K562 (cell line): Measurements from ENCODE around the gene HAUS1. TPM values are rescaled to one million over a fixed set of nuclear protein-coding genes. Genes with fewer than 3 reads are reported as not detected.

Experiments used
- ARNT ChIP-seq, 2 experiments: fragments of 450-650 bp; IDR thresholded peaks; 2 replicates each; pipeline ENCODE4 v1.6.1; 2016; ENCODE audit warnings: mild to moderate bottlenecking in 1 of 2
- CHD7 ChIP-seq: fragments of 200-600 bp; sonication (generic); IDR thresholded peaks from one replicate; pipeline ENCODE4 v1.6.1; 2012; ENCODE audit warnings: mild to moderate bottlenecking, low read depth, low read length, inconsistent platforms
- MAFG ChIP-seq: fragments of 450-650 bp; conservative IDR thresholded peaks from 2 replicates; pipeline ENCODE4 v1.6.1; 2016; ENCODE audit warnings: missing genetic modification characterization, missing compliant biosample characterization
- PREB ChIP-seq: sonication (generic); formaldehyde crosslinking; IDR thresholded peaks from 2 replicates; pipeline ENCODE4 v1.8.1; 2023; ENCODE audit warnings: mild to moderate bottlenecking, missing genetic modification reagents
- SNAPC5 ChIP-seq: fragments of 250-450 bp; sonication (Bioruptor Pico); IDR thresholded peaks from 2 replicates; pipeline ENCODE4 v1.8.0; 2021; ENCODE audit warnings: moderate library complexity, mild to moderate bottlenecking, inconsistent platforms
- THRB ChIP-seq: fragments of 450-650 bp; formaldehyde crosslinking; conservative IDR thresholded peaks from 2 replicates; pipeline ENCODE4 v1.4.0; 2022; ENCODE audit warnings: mild to moderate bottlenecking, missing genetic modification characterization
- ZSCAN32 ChIP-seq: fragments of 450-650 bp; formaldehyde crosslinking; IDR thresholded peaks from 2 replicates; pipeline ENCODE4 v1.4.0; 2020; ENCODE audit warnings: mild to moderate bottlenecking, moderate library complexity
- polyA plus RNA-seq, 8 experiments: library from polyadenylated mRNA; depleted of rRNA in 4 of 8; stranded (reverse) in 5 of 8; unstranded in 3 of 8; fragments of >200 nt; fragmentation: Nextera tagmentation in 2 of 8; fragmentation: Illumina TruSeq in 1 of 8; extraction: Ambion mirVana in 2 of 8; extraction: Trizol in 1 of 8; gene quantifications; 2 replicates each; pipeline versions ENCODE4 v1.2.1 to v1.2.3, GENCODE V29; 2011 to 2014; ENCODE audit warnings: inconsistent platforms in 1 of 8, missing spikeins in 1 of 8
- total RNA-seq, 7 experiments: library from RNA; depleted of rRNA in 6 of 7; stranded (reverse); fragments of >200 nt in 6 of 7; fragmentation: Illumina TruSeq in 2 of 7; extraction: Trizol in 2 of 7; gene quantifications; 2 replicates each; pipeline versions ENCODE4 v1.2.1 to v1.2.3, GENCODE V29; 2011 to 2021; ENCODE audit warnings: low replicate concordance in 1 of 7
- TF ChIP-seq, protein P1 (sequence below): fragments of 250-450 bp; sonication (Bioruptor Pico); IDR thresholded peaks from 2 replicates; pipeline ENCODE4 v1.5.0; 2021; ENCODE audit warnings: mild to moderate bottlenecking, borderline replicate concordance
- TF ChIP-seq, protein P2 (sequence below): fragments of 450-650 bp; conservative IDR thresholded peaks from 2 replicates; pipeline ENCODE4 v1.6.1; 2016; ENCODE audit warnings: missing genetic modification characterization, low read depth, mild to moderate bottlenecking, control low read depth, missing compliant biosample characterization

HAUS1 gene
- total and polyA plus RNA-seq, 9 of the 15 experiments (the other 6 are each of a cell fraction or from before 2014, with no cell fraction given), result 45.6 to 135 (median 76.3) TPM

GRCh38 chr18:46169464-46169941 lies 65.3 kb downstream of the HAUS1 start (continued):
- TF ChIP-seq CHD7 (no peak), ARNT (IDR thresholded peaks at IDR 0.05) (peak in 1 of 2 experiments; percentile 90; a peak in 2 of 4 replicates), ZSCAN32 (CRISPR knock-in tag) (no peak), SNAPC5 (no peak), PREB (CRISPR knock-in tag) (no peak), MAFG (tag) (peak; percentile 26; the same call in 1 of the 2 replicates), THRB (CRISPR knock-in tag) (no peak)
- TF ChIP-seq, protein P1, sequence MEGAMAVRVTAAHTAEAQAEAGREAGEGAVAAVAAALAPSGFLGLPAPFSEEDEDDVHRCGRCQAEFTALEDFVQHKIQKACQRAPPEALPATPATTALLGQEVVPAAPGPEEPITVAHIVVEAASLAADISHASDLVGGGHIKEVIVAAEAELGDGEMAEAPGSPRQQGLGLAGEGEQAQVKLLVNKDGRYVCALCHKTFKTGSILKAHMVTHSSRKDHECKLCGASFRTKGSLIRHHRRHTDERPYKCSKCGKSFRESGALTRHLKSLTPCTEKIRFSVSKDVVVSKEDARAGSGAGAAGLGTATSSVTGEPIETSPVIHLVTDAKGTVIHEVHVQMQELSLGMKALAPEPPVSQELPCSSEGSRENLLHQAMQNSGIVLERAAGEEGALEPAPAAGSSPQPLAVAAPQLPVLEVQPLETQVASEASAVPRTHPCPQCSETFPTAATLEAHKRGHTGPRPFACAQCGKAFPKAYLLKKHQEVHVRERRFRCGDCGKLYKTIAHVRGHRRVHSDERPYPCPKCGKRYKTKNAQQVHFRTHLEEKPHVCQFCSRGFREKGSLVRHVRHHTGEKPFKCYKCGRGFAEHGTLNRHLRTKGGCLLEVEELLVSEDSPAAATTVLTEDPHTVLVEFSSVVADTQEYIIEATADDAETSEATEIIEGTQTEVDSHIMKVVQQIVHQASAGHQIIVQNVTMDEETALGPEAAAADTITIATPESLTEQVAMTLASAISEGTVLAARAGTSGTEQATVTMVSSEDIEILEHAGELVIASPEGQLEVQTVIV (CRISPR knock-in tag), result no peak
- TF ChIP-seq, protein P2, sequence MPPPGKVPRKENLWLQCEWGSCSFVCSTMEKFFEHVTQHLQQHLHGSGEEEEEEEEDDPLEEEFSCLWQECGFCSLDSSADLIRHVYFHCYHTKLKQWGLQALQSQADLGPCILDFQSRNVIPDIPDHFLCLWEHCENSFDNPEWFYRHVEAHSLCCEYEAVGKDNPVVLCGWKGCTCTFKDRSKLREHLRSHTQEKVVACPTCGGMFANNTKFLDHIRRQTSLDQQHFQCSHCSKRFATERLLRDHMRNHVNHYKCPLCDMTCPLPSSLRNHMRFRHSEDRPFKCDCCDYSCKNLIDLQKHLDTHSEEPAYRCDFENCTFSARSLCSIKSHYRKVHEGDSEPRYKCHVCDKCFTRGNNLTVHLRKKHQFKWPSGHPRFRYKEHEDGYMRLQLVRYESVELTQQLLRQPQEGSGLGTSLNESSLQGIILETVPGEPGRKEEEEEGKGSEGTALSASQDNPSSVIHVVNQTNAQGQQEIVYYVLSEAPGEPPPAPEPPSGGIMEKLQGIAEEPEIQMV, result no peak
